Endodermal cell (in vitro differentiated cells): Measurements from ENCODE around the gene GSTO1. TPM values are rescaled to one million over a fixed set of nuclear protein-coding genes. Genes with fewer than 3 reads are reported as not detected.

Source experiments
- DNase-seq: peaks from one replicate; pipeline ENCODE4 v3.0.0-alpha.2; 2017
- H3K27ac ChIP-seq: 2 replicates; pipeline ENCODE4 v1.5.1; 2013; ENCODE audit warnings: mild to moderate bottlenecking, low read depth, low read length, moderate library complexity
- H3K27me3 ChIP-seq: 2 replicates; pipeline ENCODE4 v1.6.1; 2013; ENCODE audit warnings: mild to moderate bottlenecking, low read length, moderate library complexity; ENCODE audit not compliant: insufficient read depth, control insufficient read depth, poor library complexity, severe bottlenecking
- H3K36me3 ChIP-seq: 2 replicates; pipeline ENCODE4 v1.7.0; 2013; ENCODE audit warnings: mild to moderate bottlenecking, low read length, moderate library complexity; ENCODE audit not compliant: control insufficient read depth, insufficient read depth
- H3K4me1 ChIP-seq: one replicate; pipeline ENCODE4 v1.7.0; 2013; ENCODE audit warnings: low read length; ENCODE audit not compliant: control insufficient read depth, insufficient read depth
- H3K4me3 ChIP-seq: 2 replicates; pipeline ENCODE4 v1.5.1; 2013; ENCODE audit warnings: mild to moderate bottlenecking, low read length, moderate library complexity
- H3K9ac ChIP-seq: 2 replicates; pipeline ENCODE4 v1.6.1; 2013; ENCODE audit warnings: mild to moderate bottlenecking, low read length, moderate library complexity; ENCODE audit not compliant: poor library complexity, severe bottlenecking; ENCODE audit errors: extremely low read depth
- H3K9me3 ChIP-seq: 2 replicates; pipeline ENCODE4 v1.6.1; 2013; ENCODE audit warnings: mild to moderate bottlenecking, low read length, moderate library complexity; ENCODE audit not compliant: control insufficient read depth
- H3K27ac Mint-ChIP-seq: 2 replicates; pipeline ENCODE4 v1.8.0; 2020; ENCODE audit warnings: mixed read lengths
- H3K27me3 Mint-ChIP-seq: 2 replicates; pipeline ENCODE4 v1.8.0; 2021; ENCODE audit warnings: mild to moderate bottlenecking, mixed read lengths; ENCODE audit not compliant: insufficient read depth
- H3K36me3 Mint-ChIP-seq: 2 replicates; pipeline ENCODE4 v1.8.0; 2020; ENCODE audit warnings: low read depth, mixed read lengths
- H3K4me1 Mint-ChIP-seq: 2 replicates; pipeline ENCODE4 v1.8.0; 2020; ENCODE audit warnings: mixed read lengths
- H3K4me3 Mint-ChIP-seq: 2 replicates; pipeline ENCODE4 v1.8.0; 2020; ENCODE audit warnings: mild to moderate bottlenecking, moderate library complexity, mixed read lengths
- H3K9me3 Mint-ChIP-seq: 2 replicates; pipeline ENCODE4 v1.8.0; 2020; ENCODE audit warnings: mild to moderate bottlenecking, mixed read lengths
- WGBS, 2 experiments: methylation state at CpG; one replicate each; pipeline versions ENCODE4 v1.1.5 to v1.1.7; 2013; ENCODE audit warnings: missing lambda C conversion rate in 2 of 2, mixed read lengths in 1 of 2; ENCODE audit not compliant: insufficient coverage in 1 of 2, insufficient read length in 1 of 2; 5-methylcytosine and 5-hydroxymethylcytosine counted together
- total RNA-seq, 2 donors: library from RNA; stranded (reverse); fragmentation: NEBNext Ultra II Directional in 1 of 2; extraction: Animal tissue kit (Norgen Biotek cat#: 25700) in 1 of 2; gene quantifications; 2 replicates in 1 of 2; 3 replicates in 1 of 2; pipeline ENCODE4 v1.2.1, GENCODE V29; 2021
- TF ChIP-seq, protein P1 (sequence below): fragments of 200-600 bp; sonication (generic); conservative IDR thresholded peaks from 2 replicates; pipeline ENCODE4 v1.5.0; 2021; ENCODE audit warnings: antibody characterized with exemption, mild to moderate bottlenecking

GSTO1 gene
- total RNA-seq, 2 donors from 2014 or later: 208 to 223 TPM

DNA sequence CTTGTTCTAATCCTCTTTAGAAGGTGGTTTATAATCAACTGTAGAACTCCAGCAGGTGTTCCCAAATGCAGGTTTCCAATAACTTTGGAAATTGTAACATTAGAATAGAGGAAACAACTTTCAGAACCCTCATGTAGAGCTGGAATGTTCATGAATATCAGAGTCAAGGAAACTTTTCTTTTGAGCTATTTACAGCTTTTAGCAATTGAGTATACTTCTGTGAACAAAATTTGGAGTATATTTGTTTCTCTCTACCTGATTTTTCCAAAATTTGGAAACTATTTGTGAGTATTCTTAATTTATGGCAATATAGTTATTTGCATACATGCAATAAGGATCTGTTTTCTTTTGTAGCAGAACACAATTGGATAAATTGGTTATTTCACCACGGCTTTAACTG lies 19.8 kb upstream of the GSTO1 start:
- Mint-ChIP-seq H3K27ac (no peak overlapping the region), H3K9me3 (peaks cover 26% of the 10 kb centered on the region)
- TF ChIP-seq, protein P1, sequence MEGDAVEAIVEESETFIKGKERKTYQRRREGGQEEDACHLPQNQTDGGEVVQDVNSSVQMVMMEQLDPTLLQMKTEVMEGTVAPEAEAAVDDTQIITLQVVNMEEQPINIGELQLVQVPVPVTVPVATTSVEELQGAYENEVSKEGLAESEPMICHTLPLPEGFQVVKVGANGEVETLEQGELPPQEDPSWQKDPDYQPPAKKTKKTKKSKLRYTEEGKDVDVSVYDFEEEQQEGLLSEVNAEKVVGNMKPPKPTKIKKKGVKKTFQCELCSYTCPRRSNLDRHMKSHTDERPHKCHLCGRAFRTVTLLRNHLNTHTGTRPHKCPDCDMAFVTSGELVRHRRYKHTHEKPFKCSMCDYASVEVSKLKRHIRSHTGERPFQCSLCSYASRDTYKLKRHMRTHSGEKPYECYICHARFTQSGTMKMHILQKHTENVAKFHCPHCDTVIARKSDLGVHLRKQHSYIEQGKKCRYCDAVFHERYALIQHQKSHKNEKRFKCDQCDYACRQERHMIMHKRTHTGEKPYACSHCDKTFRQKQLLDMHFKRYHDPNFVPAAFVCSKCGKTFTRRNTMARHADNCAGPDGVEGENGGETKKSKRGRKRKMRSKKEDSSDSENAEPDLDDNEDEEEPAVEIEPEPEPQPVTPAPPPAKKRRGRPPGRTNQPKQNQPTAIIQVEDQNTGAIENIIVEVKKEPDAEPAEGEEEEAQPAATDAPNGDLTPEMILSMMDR: no peak

DNA sequence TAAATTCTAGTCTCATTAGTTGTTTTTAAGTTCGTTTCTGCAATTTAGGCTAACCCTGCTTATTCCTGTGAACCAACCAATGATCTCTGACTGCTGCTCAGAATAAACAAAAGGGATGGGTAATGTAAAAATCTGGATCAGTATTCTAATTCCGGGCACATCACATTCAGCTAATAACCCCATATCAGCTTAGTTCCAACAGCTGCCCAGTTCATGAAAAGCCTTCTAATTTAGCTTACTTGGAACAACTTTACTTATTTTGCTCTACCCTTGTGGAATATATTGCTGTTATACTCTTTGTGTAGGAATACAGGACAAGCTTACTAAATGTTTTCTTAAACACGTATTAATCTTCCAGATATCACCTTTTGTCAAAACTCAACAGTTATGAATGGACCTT lies 18.9 kb upstream of the GSTO1 start:
- Histone ChIP-seq H3K4me1 (no peaks in the 10 kb centered on the region), H3K27ac (no peak overlapping the region), H3K9me3 (peaks cover 30% of the 10 kb centered on the region), H3K27me3 (no peaks in the 10 kb centered on the region), H3K4me3 (no peak overlapping the region), H3K9ac (no peak overlapping the region), H3K36me3 (no peaks in the 10 kb centered on the region)
- Mint-ChIP-seq H3K4me1 (peaks cover 4% of the 10 kb centered on the region), H3K36me3 (peaks cover 23% of the 10 kb centered on the region), H3K9me3 (peaks cover 26% of the 10 kb centered on the region), H3K27me3 (no peaks in the 10 kb centered on the region), H3K27ac (no peak overlapping the region), H3K4me3 (no peak overlapping the region)
- no peak for DNase-seq
- TF ChIP-seq, protein P1: no peak
- 71 to 83% methylated on average over 1 to 3 of the region's 3 CpGs for WGBS, 2 experiments

More for the DNA sequence above, 19.8 kb upstream of the GSTO1 start:
- Histone ChIP-seq H3K27ac (no peak overlapping the region), H3K4me1 (no peaks in the 10 kb centered on the region), H3K9ac (no peak overlapping the region), H3K27me3 (no peaks in the 10 kb centered on the region), H3K4me3 (peak overlapping the region; percentile 11), H3K36me3 (no peaks in the 10 kb centered on the region), H3K9me3 (peaks cover 30% of the 10 kb centered on the region)
- Mint-ChIP-seq H3K4me1 (peaks cover 4% of the 10 kb centered on the region), H3K4me3 (no peak overlapping the region), H3K27me3 (no peaks in the 10 kb centered on the region), H3K36me3 (peaks cover 23% of the 10 kb centered on the region)
- no peak for DNase-seq
- 71 to 91% methylated on average over 1 of the region's 1 CpG for WGBS, 2 experiments

DNA sequence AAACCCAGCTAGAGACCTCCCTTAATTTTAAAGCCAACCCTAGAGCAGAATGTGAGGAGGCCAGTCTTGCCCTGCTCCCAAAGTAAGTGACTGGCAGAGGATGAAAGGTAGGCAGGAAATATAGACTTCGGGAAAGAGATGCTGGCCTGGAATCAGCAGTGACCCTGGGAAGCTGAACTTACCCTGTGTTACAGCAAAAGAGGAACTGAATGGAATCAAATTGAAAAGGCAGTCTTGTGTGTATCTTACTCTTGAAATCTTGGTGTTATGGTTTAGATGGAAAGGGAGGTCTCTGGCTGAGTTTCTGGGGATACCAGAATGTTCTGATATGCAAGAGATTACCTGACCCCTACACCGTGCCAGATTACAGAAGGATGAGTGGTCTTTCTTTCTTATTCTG lies 14.6 kb upstream of the GSTO1 start:
- no peak overlapping the region for H3K27ac Mint-ChIP-seq
- Histone ChIP-seq H3K4me1 (no peaks in the 10 kb centered on the region), H3K27ac (no peak overlapping the region), H3K9ac (no peak overlapping the region), H3K27me3 (no peaks in the 10 kb centered on the region), H3K9me3 (peaks cover 11% of the 10 kb centered on the region), H3K4me3 (no peak overlapping the region), H3K36me3 (no peaks in the 10 kb centered on the region)
- H3K4me1 Mint-ChIP-seq: peaks cover 6% of the 10 kb centered on the region
- TF ChIP-seq, protein P1: no peak
- no peaks in the 10 kb centered on the region for H3K27me3 Mint-ChIP-seq
- no peak for DNase-seq
- H3K9me3 Mint-ChIP-seq: peaks cover 13% of the 10 kb centered on the region
- peaks cover 20% of the 10 kb centered on the region for H3K36me3 Mint-ChIP-seq
- WGBS, 2 experiments: 88 to 93% methylated on average over 2 of the region's 2 CpGs
- no peak overlapping the region for H3K4me3 Mint-ChIP-seq
